Keratinocyte (primary cell): ENCODE data around the gene DELE1.

ENCODE experiments used
- EZH2 ChIP-seq: IDR thresholded peaks from one replicate; pipeline ENCODE4 v1.6.1; 2012; ENCODE audit warnings: inconsistent platforms, mild to moderate bottlenecking, low read length, moderate library complexity
- TF ChIP-seq, protein P1 (sequence below), 3 experiments: IDR thresholded peaks in 1 of 3; conservative IDR thresholded peaks in 1 of 3; optimal IDR thresholded peaks in 1 of 3; 2 replicates in 2 of 3; 3 replicates in 1 of 3; pipeline versions ENCODE3 to v1.5.1; 2011; ENCODE audit warnings: low read length in 3 of 3, mild to moderate bottlenecking in 3 of 3, moderate library complexity in 2 of 3, control low read depth in 1 of 3, inconsistent platforms in 1 of 3; ENCODE audit not compliant: insufficient read depth in 2 of 3; ENCODE audit errors: extremely low read depth in 1 of 3

DNA sequence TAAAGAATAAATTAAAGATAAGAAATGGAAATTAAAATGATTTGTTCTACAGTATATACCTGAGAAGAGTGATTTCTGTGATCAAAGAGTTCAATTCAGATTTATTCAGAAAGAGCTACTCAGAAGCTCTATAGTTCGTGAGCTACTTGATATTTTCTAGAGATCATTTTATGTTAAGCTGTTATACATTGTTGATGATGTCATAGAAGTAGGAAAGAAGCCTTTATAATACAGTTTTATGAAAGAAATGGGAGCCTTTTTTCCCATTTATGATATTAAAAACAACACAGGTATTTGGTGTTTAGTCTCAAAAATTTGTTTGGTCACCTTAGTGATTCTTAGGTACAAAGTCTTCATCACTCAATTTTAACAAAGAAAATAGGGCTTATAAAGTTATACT is 66.0 kb downstream of the DELE1 start:
- TF ChIP-seq, protein P1, sequence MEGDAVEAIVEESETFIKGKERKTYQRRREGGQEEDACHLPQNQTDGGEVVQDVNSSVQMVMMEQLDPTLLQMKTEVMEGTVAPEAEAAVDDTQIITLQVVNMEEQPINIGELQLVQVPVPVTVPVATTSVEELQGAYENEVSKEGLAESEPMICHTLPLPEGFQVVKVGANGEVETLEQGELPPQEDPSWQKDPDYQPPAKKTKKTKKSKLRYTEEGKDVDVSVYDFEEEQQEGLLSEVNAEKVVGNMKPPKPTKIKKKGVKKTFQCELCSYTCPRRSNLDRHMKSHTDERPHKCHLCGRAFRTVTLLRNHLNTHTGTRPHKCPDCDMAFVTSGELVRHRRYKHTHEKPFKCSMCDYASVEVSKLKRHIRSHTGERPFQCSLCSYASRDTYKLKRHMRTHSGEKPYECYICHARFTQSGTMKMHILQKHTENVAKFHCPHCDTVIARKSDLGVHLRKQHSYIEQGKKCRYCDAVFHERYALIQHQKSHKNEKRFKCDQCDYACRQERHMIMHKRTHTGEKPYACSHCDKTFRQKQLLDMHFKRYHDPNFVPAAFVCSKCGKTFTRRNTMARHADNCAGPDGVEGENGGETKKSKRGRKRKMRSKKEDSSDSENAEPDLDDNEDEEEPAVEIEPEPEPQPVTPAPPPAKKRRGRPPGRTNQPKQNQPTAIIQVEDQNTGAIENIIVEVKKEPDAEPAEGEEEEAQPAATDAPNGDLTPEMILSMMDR (optimal IDR thresholded peaks at IDR 0.05 in 1 of 3, IDR thresholded peaks at IDR 0.05 in 1 of 3, conservative IDR thresholded peaks at IDR 0.05 in 1 of 3; ENCODE audit: extremely low read depth in 1 of 3, insufficient read depth in 2 of 3, low read length in 3 of 3), result no peak
- no peak for TF ChIP-seq EZH2
